Astrocyte of the hippocampus (primary cell): ENCODE data around the gene CES3.

Experiments
- DNase-seq: peaks from one replicate; pipeline ENCODE4 v3.0.0; 2011; ENCODE audit warnings: low read depth, low spot score

The CES3 gene

GRCh38 chr16:67001726-67002125 lies 40.7 kb downstream of the CES3 start:
- DNase-seq = no peak

GRCh38 chr16:67006930-67007658 lies 46.0 kb downstream of the CES3 start:
- no peak for DNase-seq

DNA sequence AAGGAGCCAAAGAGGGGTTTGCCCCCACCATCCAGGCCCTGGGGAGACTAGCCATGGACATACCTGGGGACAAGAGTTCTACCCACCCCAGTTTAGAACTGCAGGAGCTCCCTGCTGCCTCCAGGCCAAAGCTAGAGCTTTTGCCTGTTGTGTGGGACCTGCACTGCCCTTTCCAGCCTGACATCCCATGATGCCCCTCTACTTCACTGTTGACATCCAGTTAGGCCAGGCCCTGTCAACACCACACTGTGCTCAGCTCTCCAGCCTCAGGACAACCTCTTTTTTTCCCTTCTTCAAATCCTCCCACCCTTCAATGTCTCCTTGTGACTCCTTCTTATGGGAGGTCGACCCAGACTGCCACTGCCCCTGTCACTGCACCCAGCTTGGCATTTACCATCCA lies 48.1 kb downstream of the CES3 start:
- no peak for DNase-seq

- DNase-seq = no peak
Measured at GRCh38 chr16:67011274-67011673, 50.2 kb downstream of the CES3 start.

GRCh38 chr16:67013233-67013822 lies 52.3 kb downstream of the CES3 start:
- peak; percentile 9 for DNase-seq

DNA sequence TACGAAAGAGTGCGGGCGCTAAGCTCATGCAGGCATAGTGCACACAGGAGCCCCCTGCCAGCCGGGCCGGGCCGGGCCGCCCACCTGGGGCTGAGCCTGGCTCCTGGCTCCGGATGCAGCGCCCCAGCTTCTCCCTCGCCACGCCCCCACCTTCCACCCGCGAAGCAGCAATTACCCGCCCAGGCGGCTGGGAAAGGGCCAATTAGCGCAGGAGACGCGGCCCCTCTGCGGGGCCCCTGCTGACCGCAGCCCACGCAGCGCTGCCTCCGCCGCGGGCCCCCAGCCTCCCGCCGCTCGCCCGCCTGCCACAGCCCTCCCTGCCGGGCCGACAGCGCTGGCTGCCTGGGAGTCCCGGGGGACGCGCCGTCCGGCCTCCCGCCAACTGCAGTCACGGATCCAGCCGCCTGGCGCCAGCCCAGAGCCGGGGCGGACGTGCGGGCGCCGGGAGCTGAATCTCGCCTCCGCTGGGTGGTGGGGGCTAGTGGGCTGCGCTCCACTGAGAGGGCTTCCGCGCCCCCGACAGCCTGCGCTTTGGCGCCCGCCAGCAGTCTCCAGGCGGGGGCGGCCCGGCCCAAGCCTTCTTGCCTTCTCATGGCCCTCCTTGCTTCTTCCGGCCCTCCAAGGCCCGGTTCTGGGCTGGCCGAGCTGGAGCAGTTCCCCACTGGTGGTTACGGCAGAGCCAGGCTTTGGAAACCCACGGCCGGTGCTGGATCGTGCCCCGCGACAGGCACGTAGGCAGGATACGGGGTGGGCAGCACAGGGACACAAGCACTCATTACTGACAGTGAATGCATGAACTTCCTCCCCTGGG lies 53.0 kb downstream of the CES3 start:
- peak; percentile 83 for DNase-seq

GRCh38 chr16:67014634-67015312 lies 53.7 kb downstream of the CES3 start:
- DNase-seq = no peak

GRCh38 chr16:67015313-67015731 lies 54.3 kb downstream of the CES3 start:
- DNase-seq = no peak

DNA sequence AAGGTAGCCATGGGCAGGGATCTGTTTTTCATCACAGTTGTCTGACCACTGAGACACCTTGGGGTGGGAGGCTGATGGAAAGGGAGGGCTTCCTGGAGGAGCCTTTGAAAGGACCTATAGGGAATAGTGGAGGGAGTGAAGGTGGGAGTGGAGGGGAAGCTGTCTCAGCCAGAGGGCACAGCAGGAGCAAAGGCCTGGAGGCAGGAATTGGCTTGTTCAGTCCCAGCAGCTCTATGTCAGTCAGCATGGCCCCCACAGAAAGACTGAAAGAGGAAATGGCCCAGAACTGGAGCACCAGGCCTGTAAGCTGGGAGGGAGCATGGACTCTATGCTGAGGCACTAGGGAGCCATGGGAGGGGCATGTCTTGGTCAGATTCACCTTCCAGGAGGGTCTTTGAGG lies 55.1 kb downstream of the CES3 start:
- DNase-seq = no peak

GRCh38 chr16:67016681-67017420 lies 55.8 kb downstream of the CES3 start:
- no peak for DNase-seq

GRCh38 chr16:67017421-67017750 lies 56.3 kb downstream of the CES3 start:
- no peak for DNase-seq

DNA sequence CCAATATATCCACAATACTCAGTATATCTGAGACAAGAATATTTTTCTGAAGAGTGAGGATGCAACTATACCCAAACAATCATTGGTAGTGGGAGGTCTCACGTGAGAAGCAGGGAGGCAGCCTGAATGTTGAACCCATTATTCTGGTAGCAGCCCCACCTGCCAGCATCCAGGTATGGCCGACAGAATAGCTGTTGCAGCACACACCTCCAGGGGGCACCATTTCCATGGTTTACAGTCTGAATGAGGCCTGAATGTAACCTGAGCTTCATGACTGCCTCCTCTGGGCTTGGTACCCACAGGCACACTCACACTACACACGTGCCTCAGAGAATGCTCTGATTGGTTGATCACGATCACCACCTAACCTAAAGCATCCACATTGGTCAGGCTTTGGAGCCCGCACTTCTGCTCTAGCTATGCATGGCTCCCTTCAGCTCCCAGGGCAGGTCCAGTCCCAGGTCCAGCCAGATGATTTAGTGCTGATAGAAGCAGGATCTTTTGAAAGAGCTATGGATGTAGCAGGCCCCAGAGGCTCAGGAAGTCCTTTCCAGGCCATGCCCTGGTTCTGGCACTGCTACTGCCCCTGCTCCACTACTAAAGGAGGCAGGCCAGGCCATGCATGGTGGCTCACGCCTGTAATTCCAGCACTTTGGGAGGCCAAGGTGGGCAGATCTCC lies 56.9 kb downstream of the CES3 start:
- peak; percentile 90 for DNase-seq

DNA sequence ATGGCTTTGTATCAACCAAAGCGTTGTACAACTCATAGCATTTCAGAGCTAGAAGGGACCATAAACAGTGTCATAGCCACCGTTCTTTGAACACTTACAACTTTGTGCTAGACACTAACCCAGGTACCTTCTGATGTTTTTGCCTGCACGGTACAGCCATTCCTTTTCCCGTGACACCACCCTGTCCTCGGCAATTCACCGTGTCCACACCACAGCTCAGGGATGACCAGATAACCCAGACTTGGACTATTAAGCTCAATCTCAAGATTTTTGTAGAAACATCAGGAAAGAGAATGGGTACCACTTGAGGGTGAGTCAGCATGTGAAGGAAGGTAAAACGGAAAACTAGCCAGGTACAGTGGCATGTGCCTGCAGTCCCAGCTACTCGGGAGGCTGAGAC lies 58.1 kb downstream of the CES3 start:
- DNase-seq = no peak

- no peak for DNase-seq
Measured at GRCh38 chr16:67021321-67021720, 60.3 kb downstream of the CES3 start.

- peak; percentile 50 for DNase-seq
Measured at GRCh38 chr16:67022531-67023214, 61.6 kb downstream of the CES3 start.

GRCh38 chr16:67023689-67024088 lies 62.6 kb downstream of the CES3 start:
- no peak for DNase-seq
